ENCODE measurements around the gene NEK9.

The NEK9 gene

DNA sequence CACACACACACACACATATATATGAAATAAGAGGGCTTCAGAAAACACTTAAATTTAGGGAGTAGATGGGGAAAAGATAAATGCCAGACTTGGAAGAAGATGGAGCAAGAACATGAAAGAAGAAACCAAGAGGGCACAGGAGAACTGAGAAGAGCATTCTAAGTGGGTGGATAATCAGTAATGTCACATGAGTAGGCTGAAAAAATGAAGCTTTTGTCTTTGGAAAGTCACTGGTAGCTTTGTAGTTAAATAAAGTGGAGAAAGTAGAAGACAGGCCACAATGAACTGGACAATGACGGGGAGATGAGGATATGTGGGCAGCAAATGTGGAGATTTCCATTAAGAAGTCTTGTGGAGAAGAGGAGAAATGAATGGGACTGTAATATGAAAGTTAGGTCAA, 59.6 kb downstream of the NEK9 start:
- Histone ChIP-seq H3K18ac (ENCODE audit: low read length) (no peak overlapping the region), H3K4ac (ENCODE audit: low read depth, low read length) (no peak overlapping the region), H3K79me2 (ENCODE audit: control insufficient read depth, insufficient read depth, low read length, poor library complexity) (peaks cover 5% of the 10 kb centered on the region), H4K12ac (ENCODE audit: low read depth, low read length) (no peak overlapping the region), H3K27ac (ENCODE audit: low read depth, low read length) (no peak overlapping the region), H2AFZ (ENCODE audit: insufficient read depth, low read length, poor library complexity) (no peak overlapping the region), H3K36me3 (ENCODE audit: control insufficient read depth in 1 of 2, insufficient read depth in 2 of 2, low read length in 2 of 2) (no peaks in the 10 kb centered on the region), H2BK12ac (ENCODE audit: low read length) (no peak overlapping the region), H4K8ac (ENCODE audit: low read depth, low read length) (no peak overlapping the region), H3K23ac (ENCODE audit: low read length) (no peak overlapping the region), H3K9me3 (ENCODE audit: insufficient read depth, low read depth, low read length) (no peaks in the 10 kb centered on the region), H3K9ac (ENCODE audit: low read length) (no peak overlapping the region), H3K4me2 (ENCODE audit: low read length) (no peak overlapping the region), H3K27me3 (ENCODE audit: insufficient read depth, low read length) (no peaks in the 10 kb centered on the region), H3K79me1 (ENCODE audit: low read length) (peaks cover 13% of the 10 kb centered on the region), H2BK120ac (ENCODE audit: insufficient read depth, low read length, poor library complexity) (no peak overlapping the region), H3K4me3 (ENCODE audit: low read depth, low read length) (no peak overlapping the region), H2AK5ac (ENCODE audit: low read length) (no peak overlapping the region), H2BK5ac (ENCODE audit: low read depth, low read length, poor library complexity) (no peak overlapping the region), H3K4me1 (ENCODE audit: control insufficient read depth in 1 of 2, insufficient read depth in 2 of 2, low read length in 2 of 2) (peaks cover 6 to 15% of the 10 kb centered on the region in 2 experiments), H3K14ac (ENCODE audit: low read length) (no peak overlapping the region), H4K91ac (ENCODE audit: low read depth, low read length) (no peak overlapping the region)
- no CpG with 5 or more reads among the region's 1 CpG for WGBS (ENCODE audit: extremely low coverage, insufficient coverage, insufficient read length)
- DNase-seq, result no peak

DNA sequence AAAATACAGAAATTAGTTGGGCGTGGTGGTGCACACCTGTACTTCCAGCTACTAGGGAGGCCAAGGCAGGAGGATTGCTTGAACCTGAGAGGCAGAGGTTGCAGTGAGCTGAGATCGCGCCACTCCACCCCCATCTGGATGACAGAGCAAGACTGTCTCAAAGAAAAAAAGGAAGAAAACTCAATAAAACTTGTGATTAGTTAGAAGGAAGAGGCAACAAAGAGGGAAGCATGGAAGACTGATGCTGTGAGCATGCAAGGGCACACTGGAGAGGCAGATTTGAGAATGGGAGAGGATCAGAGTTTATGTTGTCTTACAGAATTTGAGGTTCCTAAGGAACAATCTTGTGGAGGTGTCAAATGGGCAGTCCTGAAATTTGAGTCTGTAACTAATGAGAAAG, 60.2 kb downstream of the NEK9 start:
- Histone ChIP-seq H2BK120ac (ENCODE audit: insufficient read depth, low read length, poor library complexity) (no peak overlapping the region), H4K12ac (ENCODE audit: low read depth, low read length) (no peak overlapping the region)
- no CpG with 5 or more reads among the region's 3 CpGs for WGBS (ENCODE audit: extremely low coverage, insufficient coverage, insufficient read length)

DNA sequence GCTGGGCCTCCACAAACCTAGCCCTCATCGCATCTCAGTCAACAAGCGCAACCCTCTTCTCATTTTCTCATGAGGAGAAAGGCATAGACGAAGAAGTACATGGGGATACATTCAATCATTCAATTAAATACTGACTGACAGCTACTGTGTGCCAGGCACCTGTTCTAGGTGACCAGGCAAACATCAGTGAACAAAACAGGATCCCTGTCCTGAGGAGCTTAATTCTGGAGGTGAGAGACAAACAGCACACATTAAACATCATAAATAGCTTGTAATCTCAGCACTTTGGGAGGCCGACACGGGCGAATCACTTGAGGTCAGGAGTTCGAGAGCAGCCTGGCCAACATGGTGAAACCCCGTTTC, 62.7 kb downstream of the NEK9 start:
- peaks cover 5% of the 10 kb centered on the region for H3K79me2 ChIP-seq (ENCODE audit: control insufficient read depth, insufficient read depth, low read length, poor library complexity)
- DNase-seq, result no peak
- H3K9ac ChIP-seq (ENCODE audit: low read length), result no peak overlapping the region
- H3K36me3 ChIP-seq (ENCODE audit: control insufficient read depth in 1 of 2, insufficient read depth in 2 of 2, low read length in 2 of 2), result no peaks in the 10 kb centered on the region
- H4K91ac ChIP-seq (ENCODE audit: low read depth, low read length), result no peak overlapping the region
- H2AK5ac ChIP-seq (ENCODE audit: low read length), result no peak overlapping the region
- no peak overlapping the region for H3K18ac ChIP-seq (ENCODE audit: low read length)
- peaks cover 9% of the 10 kb centered on the region for H3K79me1 ChIP-seq (ENCODE audit: low read length)
- no peak overlapping the region for H2BK12ac ChIP-seq (ENCODE audit: low read length)
- no peaks in the 10 kb centered on the region for H3K9me3 ChIP-seq (ENCODE audit: insufficient read depth, low read depth, low read length)
- no peak overlapping the region for H4K8ac ChIP-seq (ENCODE audit: low read depth, low read length)
- no peak overlapping the region for H3K4ac ChIP-seq (ENCODE audit: low read depth, low read length)
- H3K14ac ChIP-seq (ENCODE audit: low read length), result no peak overlapping the region
- H3K4me2 ChIP-seq (ENCODE audit: low read length), result peak overlapping the region; percentile 82
- H3K4me1 ChIP-seq (ENCODE audit: control insufficient read depth in 1 of 2, insufficient read depth in 2 of 2, low read length in 2 of 2), result peaks cover 0 to 7% of the 10 kb centered on the region in 2 experiments
- peak overlapping the region; percentile 65 for H2AFZ ChIP-seq (ENCODE audit: insufficient read depth, low read length, poor library complexity)
- no peak overlapping the region for H3K23ac ChIP-seq (ENCODE audit: low read length)
- H2BK120ac ChIP-seq (ENCODE audit: insufficient read depth, low read length, poor library complexity), result no peak overlapping the region
- H2BK5ac ChIP-seq (ENCODE audit: low read depth, low read length, poor library complexity), result no peak overlapping the region
- H3K4me3 ChIP-seq (ENCODE audit: low read depth, low read length), result no peak overlapping the region
- H4K12ac ChIP-seq (ENCODE audit: low read depth, low read length), result no peak overlapping the region
- H3K27me3 ChIP-seq (ENCODE audit: insufficient read depth, low read length), result no peaks in the 10 kb centered on the region
- WGBS (ENCODE audit: extremely low coverage, insufficient coverage, insufficient read length), result no CpG with 5 or more reads among the region's 8 CpGs
- H3K27ac ChIP-seq (ENCODE audit: low read depth, low read length), result no peak overlapping the region

More for the DNA sequence above, 60.2 kb downstream of the NEK9 start:
- Histone ChIP-seq H3K9me3 (ENCODE audit: insufficient read depth, low read depth, low read length) (no peaks in the 10 kb centered on the region), H3K18ac (ENCODE audit: low read length) (no peak overlapping the region), H2AFZ (ENCODE audit: insufficient read depth, low read length, poor library complexity) (no peak overlapping the region), H2BK5ac (ENCODE audit: low read depth, low read length, poor library complexity) (no peak overlapping the region), H3K79me2 (ENCODE audit: control insufficient read depth, insufficient read depth, low read length, poor library complexity) (peaks cover 5% of the 10 kb centered on the region), H3K14ac (ENCODE audit: low read length) (no peak overlapping the region), H2AK5ac (ENCODE audit: low read length) (no peak overlapping the region), H3K4me1 (ENCODE audit: control insufficient read depth in 1 of 2, insufficient read depth in 2 of 2, low read length in 2 of 2) (peaks cover 6 to 15% of the 10 kb centered on the region in 2 experiments), H3K4ac (ENCODE audit: low read depth, low read length) (no peak overlapping the region), H3K9ac (ENCODE audit: low read length) (no peak overlapping the region), H3K79me1 (ENCODE audit: low read length) (peaks cover 13% of the 10 kb centered on the region), H2BK12ac (ENCODE audit: low read length) (no peak overlapping the region), H3K4me3 (ENCODE audit: low read depth, low read length) (no peak overlapping the region), H3K27ac (ENCODE audit: low read depth, low read length) (no peak overlapping the region), H3K4me2 (ENCODE audit: low read length) (no peak overlapping the region), H4K91ac (ENCODE audit: low read depth, low read length) (no peak overlapping the region), H3K27me3 (ENCODE audit: insufficient read depth, low read length) (no peaks in the 10 kb centered on the region), H4K8ac (ENCODE audit: low read depth, low read length) (no peak overlapping the region), H3K23ac (ENCODE audit: low read length) (no peak overlapping the region), H3K36me3 (ENCODE audit: control insufficient read depth in 1 of 2, insufficient read depth in 2 of 2, low read length in 2 of 2) (no peaks in the 10 kb centered on the region)
- no peak for DNase-seq

DNA sequence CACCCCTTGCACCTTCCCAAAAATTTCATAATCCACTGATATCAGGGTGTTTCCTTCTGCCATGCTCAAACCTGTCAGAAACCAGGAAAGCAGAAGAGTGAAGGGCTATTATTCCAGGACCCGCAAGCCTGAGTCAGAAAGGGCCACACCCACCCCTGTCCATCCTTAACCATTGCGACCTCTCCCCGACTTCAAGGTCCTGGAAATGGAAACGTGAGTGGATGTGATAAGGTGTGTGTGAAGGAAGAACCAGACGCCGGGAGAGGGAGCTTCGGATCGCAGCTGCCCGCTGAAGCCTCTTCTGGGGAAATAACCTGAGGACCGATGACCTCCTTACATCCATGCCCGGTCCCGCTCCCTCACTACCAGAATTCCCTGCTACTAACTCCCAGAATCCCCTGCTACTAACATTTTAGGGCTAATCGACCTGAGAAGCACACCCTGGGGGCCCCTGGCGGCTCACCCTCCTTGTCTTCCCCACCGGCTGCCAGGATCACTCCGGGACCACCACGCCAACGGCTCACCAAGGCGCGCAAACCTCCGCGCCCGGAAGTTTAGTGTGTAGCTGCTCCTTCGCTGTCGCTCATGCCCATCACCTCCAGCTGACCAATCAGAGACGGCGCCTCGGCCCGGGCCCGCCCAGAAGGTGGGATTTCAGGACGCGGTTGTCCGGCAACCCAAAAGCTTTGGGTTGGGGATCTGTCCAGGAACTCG, 63.2 kb downstream of the NEK9 start, which contains the start of gene ACYP1:
ACYP1 (minus strand) TSS at position 534 of the 714 bp plus-strand sequence; CDS start at position 63, 471 bp downstream.
- Histone ChIP-seq H3K27me3 (ENCODE audit: insufficient read depth, low read length) (no peaks in the 10 kb centered on the region), H2BK120ac (ENCODE audit: insufficient read depth, low read length, poor library complexity) (no peak within 1 kb of the TSS), H3K79me2 (ENCODE audit: control insufficient read depth, insufficient read depth, low read length, poor library complexity) (peaks cover 2% of the 10 kb centered on the region), H3K9ac (ENCODE audit: low read length) (peak within 1 kb of the TSS; percentile 71), H2BK5ac (ENCODE audit: low read depth, low read length, poor library complexity) (peak within 1 kb of the TSS; percentile 29), H3K18ac (ENCODE audit: low read length) (peak within 1 kb of the TSS; percentile 42), H3K27ac (ENCODE audit: low read depth, low read length) (peak within 1 kb of the TSS; percentile 12), H3K4me3 (ENCODE audit: low read depth, low read length) (peak within 1 kb of the TSS; percentile 79), H3K4ac (ENCODE audit: low read depth, low read length) (no peak within 1 kb of the TSS), H3K36me3 (ENCODE audit: control insufficient read depth in 1 of 2, insufficient read depth in 2 of 2, low read length in 2 of 2) (no peaks in the 10 kb centered on the region), H2BK12ac (ENCODE audit: low read length) (no peak within 1 kb of the TSS), H4K8ac (ENCODE audit: low read depth, low read length) (peak within 1 kb of the TSS; percentile 73), H2AFZ (ENCODE audit: insufficient read depth, low read length, poor library complexity) (peak within 1 kb of the TSS; percentile 65), H3K23ac (ENCODE audit: low read length) (no peak within 1 kb of the TSS), H2AK5ac (ENCODE audit: low read length) (no peak within 1 kb of the TSS), H4K91ac (ENCODE audit: low read depth, low read length) (no peak within 1 kb of the TSS), H3K9me3 (ENCODE audit: insufficient read depth, low read depth, low read length) (no peaks in the 10 kb centered on the region), H3K4me1 (ENCODE audit: control insufficient read depth in 1 of 2, insufficient read depth in 2 of 2, low read length in 2 of 2) (peaks cover 0 to 7% of the 10 kb centered on the region in 2 experiments), H3K4me2 (ENCODE audit: low read length) (peak within 1 kb of the TSS; percentile 82), H3K14ac (ENCODE audit: low read length) (peak within 1 kb of the TSS; percentile 29), H3K79me1 (ENCODE audit: low read length) (peaks cover 6% of the 10 kb centered on the region), H4K12ac (ENCODE audit: low read depth, low read length) (peak within 1 kb of the TSS; percentile 27)
- no CpG with 5 or more reads among the region's 34 CpGs for WGBS (ENCODE audit: extremely low coverage, insufficient coverage, insufficient read length)
- DNase-seq, result peak; percentile 87 to 92

Data from trophoblast cell (in vitro differentiated cells and primary cell).